ENCODE data around the gene PRKG1.
A peak's percentile ranks its signal among the peaks of the same experiment; 100 is the strongest.

The PRKG1 gene

GRCh38 chr10:52100011-52100547 is 1025.8 kb downstream of the PRKG1 start:
- Histone ChIP-seq H3K23ac (ENCODE audit: low read length) (no peak overlapping the region), H3K27ac (ENCODE audit: low read depth, low read length) (no peak overlapping the region), H3K27me3 (ENCODE audit: insufficient read depth, low read length, poor library complexity) (no peaks in the 10 kb centered on the region), H3K79me2 (ENCODE audit: control insufficient read depth, insufficient read depth, low read length) (no peaks in the 10 kb centered on the region), H3K18ac (ENCODE audit: low read length) (no peak overlapping the region), H3K79me1 (ENCODE audit: low read length) (no peaks in the 10 kb centered on the region), H4K5ac (ENCODE audit: low read length) (no peak overlapping the region), H3K4me3 (ENCODE audit: low read length) (no peak overlapping the region), H2BK5ac (ENCODE audit: low read length) (no peak overlapping the region), H3K36me3 (ENCODE audit: control insufficient read depth, insufficient read depth, low read length) (no peaks in the 10 kb centered on the region), H3K4me1 (ENCODE audit: control insufficient read depth, low read depth, low read length) (no peaks in the 10 kb centered on the region), H2BK15ac (replicated peaks; ENCODE audit: low read depth) (no peak overlapping the region), H3K9ac (ENCODE audit: low read length) (no peak overlapping the region), H2BK120ac (ENCODE audit: low read depth, low read length) (no peak overlapping the region), H3K56ac (ENCODE audit: low read length) (no peak overlapping the region), H2AK5ac (ENCODE audit: low read length) (no peak overlapping the region), H3K4ac (ENCODE audit: low read depth, low read length) (no peak overlapping the region), H3K4me2 (ENCODE audit: low read length) (no peak overlapping the region), H4K8ac (ENCODE audit: low read depth, low read length) (no peak overlapping the region)
- DNase-seq = no peak
- no CpG with 5 or more reads among the region's 6 CpGs for WGBS (ENCODE audit: extremely low coverage, insufficient coverage, low lambda C conversion rate)

GRCh38 chr10:52105301-52105700 is 1031.0 kb downstream of the PRKG1 start:
- Histone ChIP-seq H3K27ac (ENCODE audit: low read depth, low read length) (no peak overlapping the region), H3K36me3 (ENCODE audit: control insufficient read depth, insufficient read depth, low read length) (no peaks in the 10 kb centered on the region), H3K27me3 (ENCODE audit: insufficient read depth, low read length, poor library complexity) (no peaks in the 10 kb centered on the region), H3K79me1 (ENCODE audit: low read length) (no peaks in the 10 kb centered on the region), H3K4ac (ENCODE audit: low read depth, low read length) (no peak overlapping the region), H2BK5ac (ENCODE audit: low read length) (no peak overlapping the region), H3K18ac (ENCODE audit: low read length) (no peak overlapping the region), H2BK120ac (ENCODE audit: low read depth, low read length) (no peak overlapping the region), H4K5ac (ENCODE audit: low read length) (no peak overlapping the region), H4K8ac (ENCODE audit: low read depth, low read length) (no peak overlapping the region), H3K56ac (ENCODE audit: low read length) (no peak overlapping the region), H3K4me1 (ENCODE audit: control insufficient read depth, low read depth, low read length) (no peaks in the 10 kb centered on the region), H3K79me2 (ENCODE audit: control insufficient read depth, insufficient read depth, low read length) (no peaks in the 10 kb centered on the region), H3K23ac (ENCODE audit: low read length) (no peak overlapping the region), H3K9ac (ENCODE audit: low read length) (no peak overlapping the region), H3K4me3 (ENCODE audit: low read length) (no peak overlapping the region), H2AK5ac (ENCODE audit: low read length) (no peak overlapping the region), H2BK15ac (replicated peaks; ENCODE audit: low read depth) (no peak overlapping the region), H3K4me2 (ENCODE audit: low read length) (no peak overlapping the region)
- WGBS (ENCODE audit: extremely low coverage, insufficient coverage, low lambda C conversion rate) = no CpG with 5 or more reads among the region's 9 CpGs
- DNase-seq = no peak

- H2BK15ac ChIP-seq (replicated peaks; ENCODE audit: low read depth) = no peak overlapping the region
- H3K56ac ChIP-seq (ENCODE audit: low read length) = no peak overlapping the region
- no peak overlapping the region for H4K8ac ChIP-seq (ENCODE audit: low read depth, low read length)
- no peak overlapping the region for H3K23ac ChIP-seq (ENCODE audit: low read length)
- H3K27ac ChIP-seq (ENCODE audit: low read depth, low read length) = no peak overlapping the region
- no peak for DNase-seq
- H3K9ac ChIP-seq (ENCODE audit: low read length) = no peak overlapping the region
- H3K4me2 ChIP-seq (ENCODE audit: low read length) = no peak overlapping the region
- H2BK120ac ChIP-seq (ENCODE audit: low read depth, low read length) = no peak overlapping the region
- H2BK5ac ChIP-seq (ENCODE audit: low read length) = no peak overlapping the region
- H3K4me1 ChIP-seq (ENCODE audit: control insufficient read depth, low read depth, low read length) = no peaks in the 10 kb centered on the region
- H3K4ac ChIP-seq (ENCODE audit: low read depth, low read length) = no peak overlapping the region
- no peaks in the 10 kb centered on the region for H3K27me3 ChIP-seq (ENCODE audit: insufficient read depth, low read length, poor library complexity)
- H3K18ac ChIP-seq (ENCODE audit: low read length) = no peak overlapping the region
- no peaks in the 10 kb centered on the region for H3K79me1 ChIP-seq (ENCODE audit: low read length)
- H3K4me3 ChIP-seq (ENCODE audit: low read length) = no peak overlapping the region
- no peak overlapping the region for H2AK5ac ChIP-seq (ENCODE audit: low read length)
- H3K36me3 ChIP-seq (ENCODE audit: control insufficient read depth, insufficient read depth, low read length) = no peaks in the 10 kb centered on the region
- no CpG with 5 or more reads among the region's 4 CpGs for WGBS (ENCODE audit: extremely low coverage, insufficient coverage, low lambda C conversion rate)
- H3K79me2 ChIP-seq (ENCODE audit: control insufficient read depth, insufficient read depth, low read length) = no peaks in the 10 kb centered on the region
- H4K5ac ChIP-seq (ENCODE audit: low read length) = no peak overlapping the region
These were observed 1031.7 kb downstream of the PRKG1 start for GRCh38 chr10:52106011-52106410.

- Histone ChIP-seq H3K27ac (ENCODE audit: low read depth, low read length) (no peak overlapping the region), H3K4ac (ENCODE audit: low read depth, low read length) (no peak overlapping the region), H3K9ac (ENCODE audit: low read length) (no peak overlapping the region), H2BK5ac (ENCODE audit: low read length) (no peak overlapping the region), H2AK5ac (ENCODE audit: low read length) (no peak overlapping the region), H4K5ac (ENCODE audit: low read length) (no peak overlapping the region), H4K8ac (ENCODE audit: low read depth, low read length) (no peak overlapping the region), H3K18ac (ENCODE audit: low read length) (no peak overlapping the region), H3K23ac (ENCODE audit: low read length) (no peak overlapping the region), H2BK15ac (replicated peaks; ENCODE audit: low read depth) (no peak overlapping the region), H3K79me1 (ENCODE audit: low read length) (no peaks in the 10 kb centered on the region), H3K27me3 (ENCODE audit: insufficient read depth, low read length, poor library complexity) (no peaks in the 10 kb centered on the region), H3K56ac (ENCODE audit: low read length) (no peak overlapping the region), H3K4me1 (ENCODE audit: control insufficient read depth, low read depth, low read length) (no peaks in the 10 kb centered on the region), H3K4me2 (ENCODE audit: low read length) (no peak overlapping the region), H3K79me2 (ENCODE audit: control insufficient read depth, insufficient read depth, low read length) (no peaks in the 10 kb centered on the region), H3K4me3 (ENCODE audit: low read length) (no peak overlapping the region), H3K36me3 (ENCODE audit: control insufficient read depth, insufficient read depth, low read length) (no peaks in the 10 kb centered on the region), H2BK120ac (ENCODE audit: low read depth, low read length) (no peak overlapping the region)
- DNase-seq = peak; percentile 33
These were observed 1032.6 kb downstream of the PRKG1 start for GRCh38 chr10:52106899-52107298.

GRCh38 chr10:52108236-52108635 is 1033.9 kb downstream of the PRKG1 start:
- Histone ChIP-seq H2BK5ac (ENCODE audit: low read length) (no peak overlapping the region), H3K36me3 (ENCODE audit: control insufficient read depth, insufficient read depth, low read length) (no peaks in the 10 kb centered on the region), H3K56ac (ENCODE audit: low read length) (no peak overlapping the region), H3K27ac (ENCODE audit: low read depth, low read length) (no peak overlapping the region), H3K4me3 (ENCODE audit: low read length) (no peak overlapping the region), H2BK15ac (replicated peaks; ENCODE audit: low read depth) (no peak overlapping the region), H3K27me3 (ENCODE audit: insufficient read depth, low read length, poor library complexity) (no peaks in the 10 kb centered on the region), H3K9ac (ENCODE audit: low read length) (no peak overlapping the region), H4K8ac (ENCODE audit: low read depth, low read length) (no peak overlapping the region), H3K18ac (ENCODE audit: low read length) (no peak overlapping the region), H3K79me2 (ENCODE audit: control insufficient read depth, insufficient read depth, low read length) (no peaks in the 10 kb centered on the region), H2AK5ac (ENCODE audit: low read length) (no peak overlapping the region), H3K23ac (ENCODE audit: low read length) (no peak overlapping the region), H2BK120ac (ENCODE audit: low read depth, low read length) (no peak overlapping the region), H3K4me1 (ENCODE audit: control insufficient read depth, low read depth, low read length) (no peaks in the 10 kb centered on the region), H3K4me2 (ENCODE audit: low read length) (no peak overlapping the region), H3K79me1 (ENCODE audit: low read length) (no peaks in the 10 kb centered on the region), H4K5ac (ENCODE audit: low read length) (no peak overlapping the region), H3K4ac (ENCODE audit: low read depth, low read length) (no peak overlapping the region)
- WGBS (ENCODE audit: extremely low coverage, insufficient coverage, low lambda C conversion rate) = no CpG with 5 or more reads among the region's 1 CpG
- no peak for DNase-seq

- H3K79me1 ChIP-seq (ENCODE audit: low read length) = no peaks in the 10 kb centered on the region
- H3K18ac ChIP-seq (ENCODE audit: low read length) = no peak overlapping the region
- no peak overlapping the region for H2BK15ac ChIP-seq (replicated peaks; ENCODE audit: low read depth)
- no peak overlapping the region for H2AK5ac ChIP-seq (ENCODE audit: low read length)
- WGBS (ENCODE audit: extremely low coverage, insufficient coverage, low lambda C conversion rate) = no CpG with 5 or more reads among the region's 5 CpGs
- no peak overlapping the region for H3K4me2 ChIP-seq (ENCODE audit: low read length)
- H4K5ac ChIP-seq (ENCODE audit: low read length) = no peak overlapping the region
- no peaks in the 10 kb centered on the region for H3K79me2 ChIP-seq (ENCODE audit: control insufficient read depth, insufficient read depth, low read length)
- H3K36me3 ChIP-seq (ENCODE audit: control insufficient read depth, insufficient read depth, low read length) = no peaks in the 10 kb centered on the region
- no peak overlapping the region for H3K27ac ChIP-seq (ENCODE audit: low read depth, low read length)
- no peak overlapping the region for H3K4me3 ChIP-seq (ENCODE audit: low read length)
- H3K27me3 ChIP-seq (ENCODE audit: insufficient read depth, low read length, poor library complexity) = no peaks in the 10 kb centered on the region
- H2BK120ac ChIP-seq (ENCODE audit: low read depth, low read length) = no peak overlapping the region
- no peak overlapping the region for H3K56ac ChIP-seq (ENCODE audit: low read length)
- H3K4me1 ChIP-seq (ENCODE audit: control insufficient read depth, low read depth, low read length) = no peaks in the 10 kb centered on the region
- DNase-seq = no peak
- no peak overlapping the region for H3K23ac ChIP-seq (ENCODE audit: low read length)
- H3K9ac ChIP-seq (ENCODE audit: low read length) = no peak overlapping the region
- H3K4ac ChIP-seq (ENCODE audit: low read depth, low read length) = no peak overlapping the region
- H2BK5ac ChIP-seq (ENCODE audit: low read length) = no peak overlapping the region
- H4K8ac ChIP-seq (ENCODE audit: low read depth, low read length) = no peak overlapping the region
These were observed 1036.3 kb downstream of the PRKG1 start for GRCh38 chr10:52110576-52110975.
